ENCODE data around the gene SRMS. TPM values are rescaled to one million over a fixed set of nuclear protein-coding genes. Genes with fewer than 3 reads are reported as not detected.

The SRMS gene
- total RNA-seq, 1 donor: not detected

DNA sequence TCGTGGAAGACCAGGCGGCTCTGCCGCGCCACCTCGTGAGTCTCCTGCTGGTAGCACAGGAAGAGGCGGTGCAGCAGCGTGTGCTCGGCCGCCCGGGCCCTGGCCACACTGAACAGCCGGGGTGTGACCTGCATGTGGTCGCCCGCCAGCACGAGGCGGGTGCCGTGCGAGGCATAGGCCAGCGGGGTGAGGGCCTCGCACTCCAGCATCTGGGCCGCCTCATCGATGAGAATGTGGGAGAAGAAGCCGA, 19.5 kb upstream of the SRMS start:
- Histone ChIP-seq H3K36me3 (ENCODE audit: insufficient read depth, low read length) (no peaks in the 10 kb centered on the region), H3K4me3 (ENCODE audit: insufficient read depth, low read length) (no peak overlapping the region), H3K27ac (ENCODE audit: low read depth, low read length) (no peak overlapping the region), H3K4me2 (ENCODE audit: insufficient read depth, low read length) (no peak overlapping the region), H2AFZ (ENCODE audit: low read length) (no peak overlapping the region), H3K79me2 (ENCODE audit: insufficient read depth, low read length) (no peaks in the 10 kb centered on the region), H3K4me1 (ENCODE audit: insufficient read depth, low read length) (no peaks in the 10 kb centered on the region), H3K27me3 (ENCODE audit: insufficient read depth, low read length) (no peaks in the 10 kb centered on the region), H3K9me3 (ENCODE audit: low read depth, low read length) (no peaks in the 10 kb centered on the region), H4K20me1 (ENCODE audit: insufficient read depth, low read length) (no peaks in the 10 kb centered on the region)
- TF ChIP-seq, protein P1, sequence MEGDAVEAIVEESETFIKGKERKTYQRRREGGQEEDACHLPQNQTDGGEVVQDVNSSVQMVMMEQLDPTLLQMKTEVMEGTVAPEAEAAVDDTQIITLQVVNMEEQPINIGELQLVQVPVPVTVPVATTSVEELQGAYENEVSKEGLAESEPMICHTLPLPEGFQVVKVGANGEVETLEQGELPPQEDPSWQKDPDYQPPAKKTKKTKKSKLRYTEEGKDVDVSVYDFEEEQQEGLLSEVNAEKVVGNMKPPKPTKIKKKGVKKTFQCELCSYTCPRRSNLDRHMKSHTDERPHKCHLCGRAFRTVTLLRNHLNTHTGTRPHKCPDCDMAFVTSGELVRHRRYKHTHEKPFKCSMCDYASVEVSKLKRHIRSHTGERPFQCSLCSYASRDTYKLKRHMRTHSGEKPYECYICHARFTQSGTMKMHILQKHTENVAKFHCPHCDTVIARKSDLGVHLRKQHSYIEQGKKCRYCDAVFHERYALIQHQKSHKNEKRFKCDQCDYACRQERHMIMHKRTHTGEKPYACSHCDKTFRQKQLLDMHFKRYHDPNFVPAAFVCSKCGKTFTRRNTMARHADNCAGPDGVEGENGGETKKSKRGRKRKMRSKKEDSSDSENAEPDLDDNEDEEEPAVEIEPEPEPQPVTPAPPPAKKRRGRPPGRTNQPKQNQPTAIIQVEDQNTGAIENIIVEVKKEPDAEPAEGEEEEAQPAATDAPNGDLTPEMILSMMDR (IDR thresholded peaks at IDR 0.05; ENCODE audit: extremely low read depth, low read depth, low read length): no peak
- no peak for DNase-seq (ENCODE audit: insufficient read length, low spot score, missing footprints)

DNA sequence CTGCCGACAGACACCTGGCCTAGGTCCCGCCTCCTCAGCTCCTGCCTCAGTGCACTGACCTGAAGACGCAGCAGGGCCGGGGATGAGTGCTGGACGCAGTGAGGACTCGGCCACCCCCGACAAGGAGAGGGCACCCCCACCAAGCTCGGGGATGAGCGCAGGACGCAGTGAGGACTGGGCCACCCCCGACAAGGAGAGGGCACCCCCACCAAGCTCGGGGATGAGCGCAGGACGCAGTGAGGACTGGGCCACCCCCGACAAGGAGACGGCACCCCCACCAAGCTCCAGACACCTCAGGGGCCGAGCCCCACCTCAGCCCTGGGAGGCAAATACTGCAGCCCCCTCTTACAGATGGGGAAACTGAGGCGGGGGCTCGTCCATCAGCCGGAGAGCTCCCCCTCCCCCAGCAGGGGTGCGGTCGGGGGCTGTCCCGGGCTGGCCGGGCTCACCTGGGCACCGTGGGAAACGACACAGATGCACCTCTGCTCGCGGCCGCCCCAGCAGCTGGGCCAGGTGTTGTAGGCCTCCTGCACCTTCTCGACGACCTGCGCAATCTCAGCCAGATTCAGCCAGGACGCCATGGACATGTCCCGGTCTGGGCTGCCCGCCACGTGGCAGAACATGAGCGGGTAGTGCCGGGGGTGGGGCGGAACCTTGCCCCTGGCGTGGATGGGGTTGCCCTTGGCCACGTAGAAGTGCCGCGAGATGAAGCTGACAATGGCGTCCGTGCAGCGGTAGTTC, 19.0 kb upstream of the SRMS start:
- no peak overlapping the region for H3K4me3 ChIP-seq (ENCODE audit: insufficient read depth, low read length)
- no peak overlapping the region for H3K27ac ChIP-seq (ENCODE audit: low read depth, low read length)
- no peaks in the 10 kb centered on the region for H3K4me1 ChIP-seq (ENCODE audit: insufficient read depth, low read length)
- H3K9me3 ChIP-seq (ENCODE audit: low read depth, low read length): no peaks in the 10 kb centered on the region
- H3K4me2 ChIP-seq (ENCODE audit: insufficient read depth, low read length): no peak overlapping the region
- no peak for DNase-seq (ENCODE audit: insufficient read length, low spot score, missing footprints)
- no peak overlapping the region for H2AFZ ChIP-seq (ENCODE audit: low read length)
- H4K20me1 ChIP-seq (ENCODE audit: insufficient read depth, low read length): no peaks in the 10 kb centered on the region
- no peaks in the 10 kb centered on the region for H3K79me2 ChIP-seq (ENCODE audit: insufficient read depth, low read length)
- H3K27me3 ChIP-seq (ENCODE audit: insufficient read depth, low read length): no peaks in the 10 kb centered on the region
- TF ChIP-seq, protein P1 (IDR thresholded peaks at IDR 0.05; ENCODE audit: extremely low read depth, low read depth, low read length): no peak
- H3K36me3 ChIP-seq (ENCODE audit: insufficient read depth, low read length): no peaks in the 10 kb centered on the region

DNA sequence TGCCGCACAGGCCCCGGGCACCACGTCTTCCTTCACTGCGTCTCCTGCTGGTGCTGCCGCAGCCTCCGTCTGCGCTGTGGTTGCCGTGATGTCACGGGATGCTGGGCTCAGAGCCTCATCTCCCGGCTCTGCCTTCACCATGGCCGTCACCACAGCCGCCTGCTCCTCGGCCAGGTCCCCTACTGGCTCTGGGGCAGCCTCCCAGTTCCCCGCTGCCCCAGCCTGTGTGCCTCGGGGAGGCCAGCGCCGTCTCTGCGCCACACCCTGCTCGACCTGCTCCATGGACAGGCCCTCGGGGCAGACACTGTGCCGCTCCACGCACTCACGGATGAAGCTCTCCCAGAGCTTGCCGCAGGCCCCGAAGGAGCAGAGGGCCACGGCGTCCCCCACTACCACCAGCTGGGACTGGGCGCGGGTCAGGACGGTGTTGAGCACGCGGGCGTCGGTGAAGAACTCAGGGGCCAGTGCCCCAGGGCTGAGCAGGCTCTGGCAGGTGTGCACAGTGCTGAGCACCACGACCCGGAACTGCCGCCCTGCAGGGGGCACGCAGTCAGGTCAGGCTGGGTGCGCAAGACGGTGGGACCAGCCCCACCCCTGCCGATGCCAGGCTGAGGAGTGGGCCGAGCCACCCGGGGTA, 18.3 kb upstream of the SRMS start:
- Histone ChIP-seq H3K4me1 (ENCODE audit: insufficient read depth, low read length) (no peaks in the 10 kb centered on the region), H3K9me3 (ENCODE audit: low read depth, low read length) (no peaks in the 10 kb centered on the region), H3K4me3 (ENCODE audit: insufficient read depth, low read length) (no peak overlapping the region), H3K4me2 (ENCODE audit: insufficient read depth, low read length) (no peak overlapping the region), H3K27me3 (ENCODE audit: insufficient read depth, low read length) (no peaks in the 10 kb centered on the region), H3K79me2 (ENCODE audit: insufficient read depth, low read length) (no peaks in the 10 kb centered on the region), H3K36me3 (ENCODE audit: insufficient read depth, low read length) (no peaks in the 10 kb centered on the region), H3K27ac (ENCODE audit: low read depth, low read length) (no peak overlapping the region), H4K20me1 (ENCODE audit: insufficient read depth, low read length) (no peaks in the 10 kb centered on the region), H2AFZ (ENCODE audit: low read length) (no peak overlapping the region)
- TF ChIP-seq, protein P1 (IDR thresholded peaks at IDR 0.05; ENCODE audit: extremely low read depth, low read depth, low read length): no peak
- DNase-seq (ENCODE audit: insufficient read length, low spot score, missing footprints): no peak

DNA sequence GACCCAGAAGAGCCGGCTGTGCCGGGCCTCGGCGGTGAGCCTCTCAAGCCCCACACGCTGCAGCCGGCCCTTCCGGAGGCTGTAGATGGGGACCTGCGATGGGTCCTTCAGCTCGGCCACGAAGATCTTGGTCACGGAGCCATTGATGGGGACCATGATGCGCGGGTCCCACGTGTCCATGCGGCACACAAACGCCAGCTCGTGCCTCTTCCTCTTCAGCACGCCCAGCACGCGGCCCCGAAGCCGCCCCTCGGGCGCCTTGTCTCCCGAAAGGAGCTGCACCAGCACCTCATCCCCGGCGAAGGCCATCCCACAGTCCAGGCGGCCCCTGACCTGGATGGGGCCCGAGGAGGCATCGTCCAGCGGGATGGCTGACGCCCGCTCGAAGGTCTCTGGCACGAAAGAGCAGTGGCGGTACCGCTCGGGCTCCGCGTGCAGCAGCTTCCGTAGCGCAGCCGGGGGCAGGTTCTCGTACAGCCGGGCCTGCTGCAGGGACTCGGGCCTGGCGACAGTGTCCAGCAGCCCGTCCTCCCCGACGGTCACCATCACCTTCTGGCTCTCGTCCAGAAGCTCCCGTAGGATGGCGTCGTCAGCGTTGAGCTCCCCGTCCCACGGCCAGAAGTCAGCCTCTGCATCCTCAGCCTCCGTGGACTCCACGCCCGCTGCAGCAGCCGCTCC, 17.6 kb upstream of the SRMS start:
- Histone ChIP-seq H4K20me1 (ENCODE audit: insufficient read depth, low read length) (no peaks in the 10 kb centered on the region), H3K36me3 (ENCODE audit: insufficient read depth, low read length) (no peaks in the 10 kb centered on the region), H3K79me2 (ENCODE audit: insufficient read depth, low read length) (no peaks in the 10 kb centered on the region), H3K27ac (ENCODE audit: low read depth, low read length) (no peak overlapping the region), H3K4me2 (ENCODE audit: insufficient read depth, low read length) (no peak overlapping the region), H3K4me3 (ENCODE audit: insufficient read depth, low read length) (no peak overlapping the region), H3K4me1 (ENCODE audit: insufficient read depth, low read length) (no peaks in the 10 kb centered on the region), H3K9me3 (ENCODE audit: low read depth, low read length) (no peaks in the 10 kb centered on the region), H2AFZ (ENCODE audit: low read length) (no peak overlapping the region), H3K27me3 (ENCODE audit: insufficient read depth, low read length) (no peaks in the 10 kb centered on the region)
- DNase-seq (ENCODE audit: insufficient read length, low spot score, missing footprints): no peak
- TF ChIP-seq, protein P1 (IDR thresholded peaks at IDR 0.05; ENCODE audit: extremely low read depth, low read depth, low read length): no peak

All from osteoblast (primary cell).